Endothelial cell of umbilical vein (primary cell): ENCODE measurements around the gene GRIA1. TPM values are rescaled to one million over a fixed set of nuclear protein-coding genes. Genes with fewer than 3 reads are reported as not detected.
"Not testable (repeated sequence)": the region's sequence is repeated elsewhere in the genome, so short reads cannot be mapped to it uniquely, and the experiment has no call there.

Experiments
- BruUV-seq: library from RNA; stranded (reverse); fragments of 400-500 nt; replicated peaks from 2 replicates; lab custom pipeline; 2021; lab: Mats Ljungman, UMichigan
- CTCF ChIA-PET: fragments of 300-600, 350-600 bp; sonication (Branson Sonifier 250); formaldehyde crosslinking; loops from one replicate; lab custom pipeline; 2021; ENCODE audit warnings: antibody characterized with exemption, inconsistent platforms; lab: Charles Lee
- POLR2A ChIA-PET: fragments of 300-600, 350-600 bp; sonication (Branson Sonifier 250); formaldehyde crosslinking; loops from one replicate; lab custom pipeline; 2021; ENCODE audit warnings: antibody characterized with exemption, inconsistent platforms; lab: Charles Lee
- DNase-seq: peaks from one replicate; pipeline ENCODE4 v3.0.0-alpha.2; 2011; ENCODE audit warnings: low read depth, low spot score
- FAIRE-seq: peaks from 2 replicates; lab custom pipeline; 2011; peaks lifted over from hg19 to GRCh38; lab: Jason Lieb, UNC
- H2AFZ ChIP-seq: 2 replicates; pipeline ENCODE4 v1.6.0; 2012; ENCODE audit warnings: low read depth, low read length, control low read depth, inconsistent platforms
- H3K27ac ChIP-seq: 2 replicates; pipeline ENCODE4 v1.5.1; 2011; ENCODE audit warnings: low read depth, mild to moderate bottlenecking, control low read depth, low read length, moderate library complexity; ENCODE audit not compliant: insufficient read depth
- H3K27me3 ChIP-seq, 2 experiments: 2 replicates each; pipeline versions ENCODE4 v1.6.0 to v1.6.1; 2011; ENCODE audit warnings: low read length in 2 of 2, mixed read lengths in 1 of 2; ENCODE audit not compliant: control insufficient read depth in 2 of 2, insufficient read depth in 2 of 2
- H3K36me3 ChIP-seq, 2 experiments: 2 replicates in 1 of 2; 3 replicates in 1 of 2; pipeline ENCODE4 v1.5.1; 2011; ENCODE audit warnings: low read length in 2 of 2, mild to moderate bottlenecking in 1 of 2, moderate library complexity in 1 of 2; ENCODE audit not compliant: control insufficient read depth in 2 of 2, insufficient read depth in 2 of 2; ENCODE audit errors: extremely low read depth in 1 of 2
- H3K4me1 ChIP-seq: 3 replicates; pipeline ENCODE4 v1.5.1; 2011; ENCODE audit warnings: mild to moderate bottlenecking, low read length; ENCODE audit not compliant: control insufficient read depth, insufficient read depth; ENCODE audit errors: extremely low read depth
- H3K4me2 ChIP-seq: 2 replicates; pipeline ENCODE4 v1.6.1; 2011; ENCODE audit warnings: low read length, control low read depth, mixed read lengths; ENCODE audit not compliant: insufficient read depth
- H3K4me3 ChIP-seq, 3 experiments: fragments of 200-600 bp in 1 of 3; sonication (generic), shearing (Covaris generic) in 1 of 3; replicated peaks in 1 of 3; 2 replicates each; pipeline ENCODE4 v1.5.1; 2011 to 2016; ENCODE audit warnings: control low read depth in 3 of 3, low read length in 3 of 3, mild to moderate bottlenecking in 2 of 3, inconsistent platforms in 1 of 3, low read depth in 1 of 3, moderate library complexity in 1 of 3; ENCODE audit not compliant: insufficient read depth in 1 of 3
- H3K79me2 ChIP-seq: 2 replicates; pipeline ENCODE4 v1.6.0; 2012; ENCODE audit warnings: low read length, inconsistent platforms; ENCODE audit not compliant: control insufficient read depth, insufficient read depth
- H3K9ac ChIP-seq: replicated peaks from 2 replicates; pipeline ENCODE3; 2011; ENCODE audit warnings: low read length, control low read depth; ENCODE audit not compliant: insufficient read depth; ENCODE audit errors: extremely low read depth
- H3K9me1 ChIP-seq: replicated peaks from 3 replicates; pipeline ENCODE4 v1.6.0; 2011; ENCODE audit warnings: mild to moderate bottlenecking, low read length; ENCODE audit not compliant: control insufficient read depth, insufficient read depth; ENCODE audit errors: extremely low read depth
- H3K9me3 ChIP-seq: replicated peaks from 2 replicates; pipeline ENCODE4 v1.5.1; 2012; ENCODE audit warnings: low read length, inconsistent platforms; ENCODE audit not compliant: control insufficient read depth, insufficient read depth
- H4K20me1 ChIP-seq: replicated peaks from 2 replicates; pipeline ENCODE3; 2011; ENCODE audit warnings: mild to moderate bottlenecking, low read length; ENCODE audit not compliant: control insufficient read depth, insufficient read depth; ENCODE audit errors: extremely low read depth
- FOS ChIP-seq: IDR thresholded peaks from 2 replicates; pipeline ENCODE4 v1.6.1; 2011; ENCODE audit warnings: mild to moderate bottlenecking, low read length, moderate library complexity, borderline replicate concordance; ENCODE audit not compliant: insufficient read depth
- GATA2 ChIP-seq: IDR thresholded peaks from 2 replicates; pipeline ENCODE4 v1.7.0; 2011; ENCODE audit warnings: low read depth, mild to moderate bottlenecking, moderate library complexity, mixed read lengths, low read length; ENCODE audit not compliant: insufficient read length, insufficient read depth
- MYC ChIP-seq: IDR thresholded peaks from one replicate; pipeline ENCODE4 v1.6.1; 2011; ENCODE audit warnings: mild to moderate bottlenecking, low read depth, low read length
- dilution Hi-C: fragments of 300-500 bp; cut with MboI; formaldehyde crosslinking; loops from one replicate; pipeline ENCODE4 v1.15.0; 2019; ENCODE audit warnings: low sequenced_read_pairs; ENCODE audit not compliant: extremely low pct_ligation_motif_present
- intact Hi-C: fragments of 100-400 bp; cut with micrococcal nuclease; formaldehyde crosslinking; loops from one replicate; pipeline ENCODE4 v1.10.0; 2022
- polyA plus RNA-seq, 4 experiments: library from polyadenylated mRNA; depleted of rRNA in 3 of 4; stranded (reverse) in 3 of 4; unstranded in 1 of 4; fragments of >200 nt; gene quantifications; 2 replicates each; pipeline versions ENCODE4 v1.2.1 to v1.2.3, GENCODE V29; 2011 to 2012; ENCODE audit warnings: missing spikeins in 1 of 4
- total RNA-seq: library from RNA; stranded (reverse); gene quantifications from 2 replicates; pipeline ENCODE4 v1.2.3, GENCODE V29; 2021
- TF ChIP-seq, protein P1 (sequence below): IDR thresholded peaks from 2 replicates; pipeline ENCODE4 v1.6.1; 2011; ENCODE audit not compliant: insufficient read depth, insufficient read length

GRIA1 gene
- total and polyA plus RNA-seq, 2 donors (not counting 3 experiments of a cell fraction or from before 2014, with no cell fraction given) = not detected

DNA sequence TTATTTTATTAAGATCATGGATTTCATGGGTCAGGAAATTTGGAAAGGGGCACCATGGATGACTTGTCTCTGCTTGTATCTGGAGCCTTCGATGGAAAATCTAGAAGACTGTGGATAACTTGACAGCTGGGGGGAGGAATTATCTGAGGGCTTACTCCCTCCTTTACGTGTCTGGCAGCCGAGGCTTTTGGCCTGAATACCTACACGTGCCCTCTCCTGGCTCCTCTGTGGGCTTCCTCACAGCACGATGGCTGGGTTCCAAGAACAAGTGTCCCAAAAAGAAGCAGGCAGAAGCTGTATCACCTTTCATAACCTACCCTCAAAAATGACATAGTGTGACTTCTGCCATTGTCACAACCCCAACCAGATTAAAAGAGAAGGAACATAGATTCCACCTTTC, 228.9 kb downstream of the GRIA1 start:
- no peaks in the 10 kb centered on the region for H3K79me2 ChIP-seq
- H3K9me1 ChIP-seq = no peaks in the 10 kb centered on the region
- TF ChIP-seq MYC (no peak), GATA2 (no peak), FOS (no peak)
- TF ChIP-seq, protein P1, sequence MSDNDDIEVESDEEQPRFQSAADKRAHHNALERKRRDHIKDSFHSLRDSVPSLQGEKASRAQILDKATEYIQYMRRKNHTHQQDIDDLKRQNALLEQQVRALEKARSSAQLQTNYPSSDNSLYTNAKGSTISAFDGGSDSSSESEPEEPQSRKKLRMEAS = no peak
- H3K27ac ChIP-seq = no peak overlapping the region
- H3K4me2 ChIP-seq = no peak overlapping the region
- intact Hi-C loops (no loop called here), dilution Hi-C loops (no loop called here)
- no peaks in the 10 kb centered on the region for H3K27me3 ChIP-seq
- FAIRE-seq (no peak), DNase-seq (no peak)
- H3K9me3 ChIP-seq = no peaks in the 10 kb centered on the region
- BruUV-seq = no TSS peak
- no peaks in the 10 kb centered on the region for H3K36me3 ChIP-seq
- POLR2A ChIA-PET = no interaction called here
- CTCF ChIA-PET = no interaction called here
- H3K4me1 ChIP-seq = no peaks in the 10 kb centered on the region
- no peak overlapping the region for H3K9ac ChIP-seq
- no peaks in the 10 kb centered on the region for H4K20me1 ChIP-seq
- H2AFZ ChIP-seq = no peak overlapping the region
- H3K4me3 ChIP-seq = no peak overlapping the region

DNA sequence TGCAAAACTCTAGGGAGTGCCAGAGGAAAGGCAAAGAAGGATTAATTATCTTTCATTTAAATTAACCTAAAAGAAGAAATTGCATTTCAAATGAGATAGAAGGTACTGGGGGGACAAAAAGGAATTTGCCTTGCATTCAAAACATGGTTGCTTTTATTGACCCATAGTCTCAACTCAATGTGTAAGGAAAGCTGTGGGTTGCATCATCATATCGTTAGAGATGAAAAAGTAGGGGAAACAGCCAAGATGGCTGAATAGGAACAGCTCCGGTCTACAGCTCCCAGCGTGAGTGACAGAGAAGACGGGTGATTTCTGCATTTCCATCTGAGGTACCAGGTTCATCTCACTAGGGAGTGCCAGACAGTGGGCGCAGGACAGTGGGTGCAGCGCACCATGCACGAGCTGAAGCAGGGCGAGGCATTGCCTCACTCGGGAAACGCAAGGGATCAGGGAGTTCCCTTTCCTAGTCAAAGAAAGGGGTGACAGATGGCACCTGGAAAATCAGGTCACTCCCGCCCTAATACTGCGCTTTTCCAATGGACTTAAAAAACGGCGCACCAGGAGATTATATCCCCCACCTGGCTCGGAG, 232.6 kb downstream of the GRIA1 start:
- POLR2A ChIA-PET, H3K27me3 ChIP-seq, FAIRE-seq, BruUV-seq, H3K4me3 ChIP-seq, dilution Hi-C loops, H3K9me1 ChIP-seq, H3K9ac ChIP-seq, DNase-seq, CTCF ChIA-PET, H2AFZ ChIP-seq, H3K4me2 ChIP-seq, H3K79me2 ChIP-seq, H4K20me1 ChIP-seq, H3K27ac ChIP-seq, H3K36me3 ChIP-seq, H3K4me1 ChIP-seq, H3K9me3 ChIP-seq, intact Hi-C loops: not testable (repeated sequence)
